IMR-90 (cell line): Measurements from ENCODE around the gene PRR9. TPM values are rescaled to one million over a fixed set of nuclear protein-coding genes. Genes with fewer than 3 reads are reported as not detected.

ENCODE experiments used
- ATAC-seq: fragments of 200-7000 bp; cut with Tn5 transposase; 2 replicates; pipeline ENCODE4 v1.9.1; 2020; ENCODE audit warnings: low read depth, mild to moderate bottlenecking, moderate library complexity
- BruUV-seq: library from RNA; stranded (reverse); fragments of 400-500 nt; replicated peaks from 2 replicates; lab custom pipeline; 2021; lab: Mats Ljungman, UMichigan
- CTCF ChIA-PET: fragments of 300-600 bp; formaldehyde crosslinking; extraction: SDS; loops from one replicate; lab custom pipeline; 2021; ENCODE audit warnings: antibody characterized with exemption; lab: Yijun Ruan, JAX
- POLR2A ChIA-PET: fragments of 300-600 bp; sonication (Branson Sonifier 250); formaldehyde crosslinking; loops from one replicate; lab custom pipeline; 2022; ENCODE audit warnings: antibody characterized with exemption; ENCODE audit not compliant: unreplicated experiment; lab: Charles Lee
- DNase-seq: peaks from one replicate; pipeline ENCODE4 v3.0.0; 2013
- H2AFZ ChIP-seq: replicated peaks from 2 replicates; pipeline ENCODE3; 2013; ENCODE audit warnings: low read length, mild to moderate bottlenecking; ENCODE audit not compliant: poor library complexity
- H2AK5ac ChIP-seq: 2 replicates; pipeline ENCODE4 v1.6.1; 2013; ENCODE audit warnings: low read depth, low read length, inconsistent platforms
- H2AK9ac ChIP-seq: replicated peaks from 2 replicates; pipeline ENCODE3; 2013; ENCODE audit warnings: mild to moderate bottlenecking, low read depth, low read length, moderate library complexity; ENCODE audit not compliant: poor library complexity
- H2BK120ac ChIP-seq: 2 replicates; pipeline ENCODE4 v1.6.1; 2013; ENCODE audit warnings: low read depth, low read length, inconsistent platforms
- H2BK15ac ChIP-seq: 3 replicates; pipeline ENCODE4 v1.6.1; 2013; ENCODE audit warnings: low read depth, low read length, inconsistent platforms
- H2BK20ac ChIP-seq: 2 replicates; pipeline ENCODE4 v1.6.1; 2013; ENCODE audit warnings: low read depth, mild to moderate bottlenecking, inconsistent platforms, low read length, moderate library complexity
- H2BK5ac ChIP-seq: 2 replicates; pipeline ENCODE4 v1.6.1; 2013; ENCODE audit warnings: mild to moderate bottlenecking, low read depth, low read length, inconsistent platforms; ENCODE audit not compliant: poor library complexity, severe bottlenecking
- H3K14ac ChIP-seq: replicated peaks from 2 replicates; pipeline ENCODE4 v1.6.1; 2013; ENCODE audit warnings: low read depth, low read length, inconsistent platforms
- H3K18ac ChIP-seq: 2 replicates; pipeline ENCODE4 v1.6.1; 2013; ENCODE audit warnings: low read depth, low read length, control low read depth
- H3K23ac ChIP-seq: 2 replicates; pipeline ENCODE4 v1.6.1; 2013; ENCODE audit warnings: low read depth, low read length, inconsistent platforms
- H3K27ac ChIP-seq: 2 replicates; pipeline ENCODE4 v1.5.1; 2013; ENCODE audit warnings: mild to moderate bottlenecking, control low read depth, low read length; ENCODE audit not compliant: insufficient read depth
- H3K27me3 ChIP-seq: 2 replicates; pipeline ENCODE4 v1.6.1; 2013; ENCODE audit warnings: low read length; ENCODE audit not compliant: control insufficient read depth, insufficient read depth
- H3K36me3 ChIP-seq: 2 replicates; pipeline ENCODE4 v1.6.1; 2013; ENCODE audit warnings: low read length, mixed read lengths; ENCODE audit not compliant: control insufficient read depth, insufficient read depth
- H3K4ac ChIP-seq: 2 replicates; pipeline ENCODE4 v1.6.1; 2013; ENCODE audit warnings: low read depth, low read length, inconsistent platforms
- H3K4me1 ChIP-seq: 2 replicates; pipeline ENCODE4 v1.6.1; 2013; ENCODE audit warnings: low read length, mixed read lengths; ENCODE audit not compliant: control insufficient read depth, insufficient read depth
- H3K4me2 ChIP-seq: 2 replicates; pipeline ENCODE4 v1.6.1; 2013; ENCODE audit warnings: low read depth, mild to moderate bottlenecking, control low read depth, low read length, moderate library complexity
- H3K4me3 ChIP-seq: 2 replicates; pipeline ENCODE4 v1.5.1; 2013; ENCODE audit warnings: low read depth, mild to moderate bottlenecking, control low read depth, low read length, moderate library complexity; ENCODE audit not compliant: insufficient read depth
- H3K56ac ChIP-seq: 2 replicates; pipeline ENCODE4 v1.6.1; 2013; ENCODE audit warnings: low read length, inconsistent platforms; ENCODE audit not compliant: insufficient read depth; ENCODE audit errors: extremely low read depth
- H3K79me1 ChIP-seq, 2 experiments: 2 replicates each; pipeline ENCODE4 v1.6.1; 2013; ENCODE audit warnings: low read length in 2 of 2, inconsistent platforms in 1 of 2, low read depth in 1 of 2
- H3K9ac ChIP-seq: 2 replicates; pipeline ENCODE4 v1.6.1; 2013; ENCODE audit warnings: low read depth, low read length, control low read depth
- H3K9me1 ChIP-seq: 2 replicates; pipeline ENCODE4 v1.6.1; 2013; ENCODE audit warnings: low read length, inconsistent platforms; ENCODE audit not compliant: insufficient read depth
- H3K9me3 ChIP-seq: 2 replicates; pipeline ENCODE4 v1.6.1; 2013; ENCODE audit warnings: low read length; ENCODE audit not compliant: control insufficient read depth, insufficient read depth
- H4K20me1 ChIP-seq: 2 replicates; pipeline ENCODE4 v1.6.1; 2013; ENCODE audit warnings: low read length, inconsistent platforms; ENCODE audit not compliant: insufficient read depth
- H4K5ac ChIP-seq: 2 replicates; pipeline ENCODE4 v1.6.1; 2013; ENCODE audit warnings: mild to moderate bottlenecking, low read depth, low read length, control low read depth
- H4K8ac ChIP-seq, 2 experiments: 2 replicates each; pipeline ENCODE4 v1.6.1; 2013; ENCODE audit warnings: low read depth in 2 of 2, low read length in 2 of 2, control low read depth in 1 of 2, inconsistent platforms in 1 of 2
- H4K91ac ChIP-seq: 2 replicates; pipeline ENCODE4 v1.6.1; 2013; ENCODE audit warnings: low read depth, low read length, inconsistent platforms; ENCODE audit not compliant: insufficient read depth
- BHLHE40 ChIP-seq: fragments of 150-350 bp; IDR thresholded peaks from 2 replicates; pipeline ENCODE4 v1.6.1; 2016; ENCODE audit warnings: mild to moderate bottlenecking, low read depth, low read length
- CHD1 ChIP-seq: IDR thresholded peaks from 2 replicates; pipeline ENCODE4 v1.6.1; 2012; ENCODE audit warnings: low read depth, low read length, improper control_type of control experiment
- ELK1 ChIP-seq: fragments of 150-350 bp; IDR thresholded peaks from 2 replicates; pipeline ENCODE4 v1.6.1; 2016; ENCODE audit warnings: low read depth, mild to moderate bottlenecking, low read length, moderate library complexity, borderline replicate concordance
- MAFK ChIP-seq: IDR thresholded peaks from 2 replicates; pipeline ENCODE4 v1.6.1; 2012; ENCODE audit warnings: low read depth, low read length, improper control_type of control experiment
- MAZ ChIP-seq: IDR thresholded peaks from 2 replicates; pipeline ENCODE4 v1.6.1; 2012; ENCODE audit warnings: low read depth, mild to moderate bottlenecking, low read length, improper control_type of control experiment, moderate library complexity, borderline replicate concordance
- MXI1 ChIP-seq: IDR thresholded peaks from 2 replicates; pipeline ENCODE4 v1.6.1; 2012; ENCODE audit warnings: low read depth, mild to moderate bottlenecking, low read length, moderate library complexity, borderline replicate concordance
- RAD21 ChIP-seq: IDR thresholded peaks from 2 replicates; pipeline ENCODE4 v1.6.1; 2012; ENCODE audit warnings: low read length, improper control_type of control experiment
- RFX5 ChIP-seq: IDR thresholded peaks from 2 replicates; pipeline ENCODE4 v1.8.0; 2012; ENCODE audit warnings: low read depth, mild to moderate bottlenecking, low read length, moderate library complexity
- SMC3 ChIP-seq: fragments of 150-350 bp; IDR thresholded peaks from 2 replicates; pipeline ENCODE4 v1.6.1; 2016; ENCODE audit warnings: low read depth, mild to moderate bottlenecking, antibody characterized with exemption, low read length, moderate library complexity
- USF2 ChIP-seq: fragments of 150-350 bp; IDR thresholded peaks from 2 replicates; pipeline ENCODE4 v1.6.1; 2017; ENCODE audit warnings: mild to moderate bottlenecking, antibody characterized with exemption, low read length, low read depth
- WGBS, 2 experiments: methylation state at CpG; one replicate each; pipeline versions ENCODE4 v1.1.5 to v1.1.7; 2013; ENCODE audit warnings: missing lambda C conversion rate in 2 of 2; ENCODE audit not compliant: insufficient read length in 1 of 2; ENCODE audit errors: extremely low coverage in 2 of 2; 5-methylcytosine and 5-hydroxymethylcytosine counted together
- dilution Hi-C: fragments of 300-500 bp; cut with HindIII; formaldehyde crosslinking; loops from one replicate; pipeline ENCODE4 v1.14.3; 2018; ENCODE audit warnings: low sequenced_read_pairs; ENCODE audit not compliant: unreplicated experiment
- in situ Hi-C: fragments of 300-500 bp; cut with MboI; formaldehyde crosslinking; loops from 3 replicates; pipeline ENCODE4 v1.14.3; 2019; ENCODE audit warnings: low sequenced_read_pairs, inconsistent platforms, mixed read lengths
- intact Hi-C: fragments of 100-400 bp; cut with micrococcal nuclease; formaldehyde crosslinking; loops from 2 replicates; pipeline ENCODE4 v1.10.0; 2022
- polyA plus RNA-seq, 3 experiments: library from polyadenylated mRNA; depleted of rRNA; stranded (reverse); fragments of >200 nt; gene quantifications; 2 replicates each; pipeline ENCODE4 v1.2.3, GENCODE V29; 2012; ENCODE audit warnings: low replicate concordance in 1 of 3
- total RNA-seq: library from RNA; depleted of rRNA; stranded (reverse); fragments of >200 nt; gene quantifications from 2 replicates; pipeline ENCODE4 v1.2.3, GENCODE V29; 2012
- TF ChIP-seq, protein P1 (sequence below): conservative IDR thresholded peaks from 2 replicates; pipeline ENCODE4 v1.5.1; 2012; ENCODE audit warnings: mild to moderate bottlenecking, low read depth, low read length, improper control_type of control experiment

The PRR9 gene
- total and polyA plus RNA-seq, 2 of the 4 experiments (the other 2 are of a cell fraction): not detected

GRCh38 chr1:153238527-153238926, 21.1 kb downstream of the PRR9 start:
- Histone ChIP-seq H3K23ac (no peak overlapping the region), H3K9me3 (no peaks in the 10 kb centered on the region), H2BK15ac (no peak overlapping the region), H3K27me3 (no peaks in the 10 kb centered on the region), H3K14ac (no peak overlapping the region), H3K4ac (no peak overlapping the region), H3K4me1 (no peaks in the 10 kb centered on the region), H3K9ac (no peak overlapping the region), H2AK9ac (no peak overlapping the region), H3K56ac (no peak overlapping the region), H2BK5ac (no peak overlapping the region), H3K36me3 (no peaks in the 10 kb centered on the region), H4K20me1 (no peaks in the 10 kb centered on the region), H3K4me2 (no peak overlapping the region), H2BK120ac (no peak overlapping the region), H3K18ac (no peak overlapping the region), H4K5ac (no peak overlapping the region), H2AK5ac (no peak overlapping the region), H2AFZ (no peak overlapping the region), H3K9me1 (no peaks in the 10 kb centered on the region), H3K4me3 (no peak overlapping the region), H3K79me1 (no peaks in the 10 kb centered on the region), H4K91ac (no peak overlapping the region), H4K8ac (no peak overlapping the region), H2BK20ac (no peak overlapping the region), H3K27ac (no peak overlapping the region)
- DNase-seq (no peak), ATAC-seq (no peak)
- BruUV-seq: no TSS peak
- dilution Hi-C loops (no loop called here), intact Hi-C loops (no loop called here), in situ Hi-C loops (no loop called here)
- ChIA-PET POLR2A (no interaction called here), CTCF (no interaction called here)
- WGBS, 2 experiments: no CpG with 5 or more reads among the region's 2 CpGs
- TF ChIP-seq BHLHE40: no peak
- no peak for TF ChIP-seq MAFK
- no peak for TF ChIP-seq USF2
- no peak for TF ChIP-seq CHD1
- no peak for TF ChIP-seq RFX5
- no peak for TF ChIP-seq ELK1
- no peak for TF ChIP-seq RAD21
- no peak for TF ChIP-seq SMC3
- TF ChIP-seq MAZ: no peak
- TF ChIP-seq, protein P1, sequence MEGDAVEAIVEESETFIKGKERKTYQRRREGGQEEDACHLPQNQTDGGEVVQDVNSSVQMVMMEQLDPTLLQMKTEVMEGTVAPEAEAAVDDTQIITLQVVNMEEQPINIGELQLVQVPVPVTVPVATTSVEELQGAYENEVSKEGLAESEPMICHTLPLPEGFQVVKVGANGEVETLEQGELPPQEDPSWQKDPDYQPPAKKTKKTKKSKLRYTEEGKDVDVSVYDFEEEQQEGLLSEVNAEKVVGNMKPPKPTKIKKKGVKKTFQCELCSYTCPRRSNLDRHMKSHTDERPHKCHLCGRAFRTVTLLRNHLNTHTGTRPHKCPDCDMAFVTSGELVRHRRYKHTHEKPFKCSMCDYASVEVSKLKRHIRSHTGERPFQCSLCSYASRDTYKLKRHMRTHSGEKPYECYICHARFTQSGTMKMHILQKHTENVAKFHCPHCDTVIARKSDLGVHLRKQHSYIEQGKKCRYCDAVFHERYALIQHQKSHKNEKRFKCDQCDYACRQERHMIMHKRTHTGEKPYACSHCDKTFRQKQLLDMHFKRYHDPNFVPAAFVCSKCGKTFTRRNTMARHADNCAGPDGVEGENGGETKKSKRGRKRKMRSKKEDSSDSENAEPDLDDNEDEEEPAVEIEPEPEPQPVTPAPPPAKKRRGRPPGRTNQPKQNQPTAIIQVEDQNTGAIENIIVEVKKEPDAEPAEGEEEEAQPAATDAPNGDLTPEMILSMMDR: no peak
- TF ChIP-seq MXI1: no peak
